ENCODE measurements around the gene AKAP6. TPM values are rescaled to one million over a fixed set of nuclear protein-coding genes. Genes with fewer than 3 reads are reported as not detected.

Gene AKAP6
- total and polyA plus RNA-seq, 2 of the 8 experiments (the other 6 are each of a cell fraction or from before 2014, with no cell fraction given), result 0.09 to 0.89 TPM

- Histone ChIP-seq H3K4me1 (replicated peaks in 1 of 4; ENCODE audit: control insufficient read depth in 3 of 4, insufficient read depth in 4 of 4, low read length in 3 of 4) (no peaks in the 10 kb centered on the region), H3K79me1 (ENCODE audit: low read depth, low read length) (no peaks in the 10 kb centered on the region), H3K27me3 (replicated peaks in 1 of 4; ENCODE audit: control insufficient read depth in 3 of 4, extremely low read depth in 1 of 4, insufficient read depth in 3 of 4, low read length in 3 of 4) (no peaks in the 10 kb centered on the region), H2BK5ac (ENCODE audit: low read depth, low read length) (no peak overlapping the region), H3K18ac (ENCODE audit: extremely low read depth, low read length) (no peak overlapping the region), H3K4me3 (ENCODE audit: extremely low read depth in 1 of 4, insufficient read depth in 2 of 4, low read depth in 3 of 4, low read length in 4 of 4) (no peak overlapping the region), H3K9me3 (ENCODE audit: insufficient read depth in 2 of 2, low read depth in 1 of 2, low read length in 1 of 2) (no peaks in the 10 kb centered on the region), H2AFZ (ENCODE audit: low read length) (no peak overlapping the region), H3K9ac (replicated peaks in 1 of 4; ENCODE audit: extremely low read depth in 1 of 4, low read depth in 3 of 4, low read length in 3 of 4) (no peak overlapping the region), H3K4ac (replicated peaks; ENCODE audit: insufficient read length, low read depth, low read length) (no peak overlapping the region), H3K27ac (ENCODE audit: low read depth, low read length) (no peak overlapping the region), H4K91ac (replicated peaks; ENCODE audit: insufficient read length, low read length) (no peak overlapping the region), H4K8ac (ENCODE audit: extremely low read depth, insufficient read depth, low read length) (no peak overlapping the region), H4K5ac (ENCODE audit: insufficient read length, low read depth, low read length) (no peak overlapping the region), H2BK12ac (ENCODE audit: low read depth, low read length) (no peak overlapping the region), H2BK15ac (ENCODE audit: low read length) (no peak overlapping the region), H3K23ac (ENCODE audit: insufficient read length) (no peak overlapping the region), H3K36me3 (ENCODE audit: control insufficient read depth in 2 of 4, insufficient read depth in 4 of 4, low read length in 3 of 4) (no peaks in the 10 kb centered on the region), H2AK5ac (ENCODE audit: low read depth, low read length) (no peak overlapping the region), H3K14ac (ENCODE audit: insufficient read length) (no peak overlapping the region), H3K79me2 (ENCODE audit: control insufficient read depth in 1 of 2, insufficient read depth in 2 of 2, low read length in 2 of 2) (no peaks in the 10 kb centered on the region), H3K56ac (replicated peaks; ENCODE audit: insufficient read length, low read depth, low read length) (no peak overlapping the region), H2BK20ac (ENCODE audit: low read length) (no peak overlapping the region), H2BK120ac (replicated peaks; ENCODE audit: low read depth, low read length) (no peak overlapping the region), H3K4me2 (ENCODE audit: insufficient read depth in 1 of 2, low read depth in 2 of 2, low read length in 2 of 2) (no peak overlapping the region), H3K23me2 (ENCODE audit: low read depth, low read length) (no peaks in the 10 kb centered on the region), H4K20me1 (replicated peaks in 1 of 2; ENCODE audit: control insufficient read depth in 1 of 2, insufficient read depth in 2 of 2, low read length in 2 of 2) (no peaks in the 10 kb centered on the region)
- FAIRE-seq (no peak), DNase-seq (ENCODE audit: low read depth in 1 of 2, low spot score in 2 of 2) (no peak)
- WGBS, 2 experiments (ENCODE audit: extremely low coverage in 1 of 2, insufficient coverage in 1 of 2, insufficient read length in 1 of 2, insufficient replicate concordance in 2 of 2, low coverage in 1 of 2, low lambda C conversion rate in 2 of 2, missing lambda C conversion rate in 1 of 2), result 88% methylated on average over 2 of the region's 2 CpGs; no CpG with 5 or more reads in 1 of the 2 experiments
- ChIA-PET POLR2A (ENCODE audit: partially characterized antibody) (no interaction called here), CTCF (ENCODE audit: partially characterized antibody) (no interaction called here)
- TF ChIP-seq TCF12 (IDR thresholded peaks at IDR 0.05; ENCODE audit: low read depth, low read length), result no peak
Measured at GRCh38 chr14:32731249-32731648, 402.2 kb downstream of the AKAP6 start.
